HG02642 (cell line): ENCODE results near the gene AK5.

Experiments used
- ATAC-seq: cut with Tn5 transposase; IDR thresholded peaks from one replicate; pipeline ENCODE4 v1.9.1; 2021; ENCODE audit warnings: mild to moderate bottlenecking; ENCODE audit not compliant: unreplicated experiment, poor library complexity

The AK5 gene

GRCh38 chr1:77428068-77428467, 146.2 kb downstream of the AK5 start:
- no peak for ATAC-seq

GRCh38 chr1:77430966-77431690, 149.3 kb downstream of the AK5 start:
- no peak for ATAC-seq

- no peak for ATAC-seq
Observed at GRCh38 chr1:77433934-77434333, 152.1 kb downstream of the AK5 start.

DNA sequence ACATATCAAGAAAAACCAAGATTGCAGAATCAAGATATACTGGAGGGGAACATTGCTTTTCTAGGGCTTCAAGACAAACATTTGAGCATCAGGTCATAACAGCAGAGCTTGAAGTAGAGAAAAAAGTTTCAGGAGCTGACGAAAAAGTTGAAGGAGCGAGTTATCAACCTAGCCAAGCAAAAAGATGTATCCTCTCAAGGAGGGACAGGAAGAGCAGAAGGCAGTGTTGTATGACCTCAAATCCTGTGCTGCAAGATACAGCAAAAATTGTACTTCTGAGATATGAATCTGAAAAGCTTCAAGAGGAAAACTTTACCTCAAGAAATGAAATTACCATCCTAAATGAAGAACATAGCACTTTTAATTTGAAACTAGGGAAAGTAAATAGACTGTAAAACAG, 153.1 kb downstream of the AK5 start:
- ATAC-seq, result no peak

DNA sequence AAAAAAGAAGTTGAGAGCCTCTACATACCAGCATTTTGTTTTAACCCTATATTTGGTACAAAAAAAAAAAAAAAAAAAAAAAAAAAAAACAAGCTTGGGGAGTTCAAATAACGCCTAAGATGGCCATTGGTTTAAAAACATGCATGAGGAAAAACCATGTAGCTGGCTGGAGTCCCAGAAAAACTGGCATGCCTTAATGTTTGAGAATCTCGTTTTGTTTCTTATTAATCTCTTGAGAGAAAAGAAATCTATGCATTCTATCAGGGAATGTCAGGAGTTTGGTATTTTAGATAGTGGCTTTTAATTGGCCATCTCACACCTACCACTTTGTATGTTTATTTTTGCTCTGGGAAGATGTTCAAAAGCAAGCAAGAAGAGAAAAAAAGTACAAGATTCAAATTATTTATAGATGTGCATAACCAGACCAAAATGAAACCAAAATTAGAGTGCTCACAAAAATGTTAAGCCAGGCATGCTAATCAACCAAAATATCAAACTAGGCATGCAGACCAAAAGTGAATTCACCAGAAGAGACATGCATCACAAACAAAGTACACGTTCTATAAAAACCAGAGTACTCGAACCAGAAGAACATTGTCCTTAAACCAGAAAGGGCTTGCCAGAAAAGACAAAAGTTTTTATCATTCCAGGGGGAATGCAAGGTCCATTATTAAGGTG, 156.6 kb downstream of the AK5 start:
- ATAC-seq, result no peak

DNA sequence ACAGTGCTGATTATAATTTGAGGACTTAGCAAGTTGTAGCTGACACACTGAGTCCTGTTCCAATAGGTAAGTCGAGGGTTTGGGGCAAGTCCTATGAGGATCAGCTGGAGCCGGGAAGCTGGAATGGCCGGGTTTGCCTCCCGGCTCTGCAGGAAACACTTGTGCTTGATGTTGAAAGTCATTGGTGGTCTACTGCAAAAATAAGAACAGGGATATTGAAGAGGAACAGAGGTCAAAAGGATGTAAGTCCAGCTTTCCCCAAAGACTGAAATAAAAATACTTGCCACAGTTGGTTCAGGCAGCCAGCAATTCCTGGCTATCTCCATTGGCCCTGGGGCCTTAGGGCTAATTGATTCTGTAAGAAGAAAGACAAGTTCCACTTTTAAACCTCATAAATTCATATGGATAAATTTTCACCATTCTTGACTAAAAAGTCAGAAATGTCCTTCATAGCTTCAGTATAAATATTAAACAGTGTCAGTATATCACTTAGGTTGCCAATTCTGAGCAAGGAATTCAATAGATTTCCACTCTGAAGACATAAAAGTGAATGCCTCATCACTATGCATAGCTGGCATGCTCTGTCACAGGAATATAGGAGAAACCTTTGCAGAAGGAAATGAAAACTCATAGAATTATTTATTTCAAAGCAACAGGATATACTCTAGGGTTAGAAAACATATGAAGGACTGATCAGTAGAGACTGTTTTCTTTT, 165.2 kb downstream of the AK5 start:
- no peak for ATAC-seq

DNA sequence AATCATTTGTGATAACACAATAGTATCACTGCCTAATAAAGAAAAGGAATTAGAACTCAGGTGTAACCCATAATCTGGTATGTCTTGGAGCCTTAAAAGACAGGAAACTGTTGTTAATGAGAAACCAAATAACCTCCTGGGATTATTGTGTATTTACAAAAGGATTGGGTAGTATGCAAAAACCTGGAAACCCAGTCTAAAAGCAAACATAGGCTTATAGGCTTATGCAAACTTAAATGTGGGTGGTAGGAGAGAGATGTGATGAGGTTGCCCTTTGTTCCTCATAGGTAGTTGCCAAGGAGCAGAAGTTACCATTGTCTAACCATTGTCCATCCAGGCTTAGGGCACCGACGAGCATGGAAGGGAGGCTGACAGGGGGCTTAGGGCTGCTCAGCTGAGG, 165.8 kb downstream of the AK5 start:
- ATAC-seq, result no peak

- no peak for ATAC-seq
Observed at GRCh38 chr1:77459881-77460280, 178.1 kb downstream of the AK5 start.

DNA sequence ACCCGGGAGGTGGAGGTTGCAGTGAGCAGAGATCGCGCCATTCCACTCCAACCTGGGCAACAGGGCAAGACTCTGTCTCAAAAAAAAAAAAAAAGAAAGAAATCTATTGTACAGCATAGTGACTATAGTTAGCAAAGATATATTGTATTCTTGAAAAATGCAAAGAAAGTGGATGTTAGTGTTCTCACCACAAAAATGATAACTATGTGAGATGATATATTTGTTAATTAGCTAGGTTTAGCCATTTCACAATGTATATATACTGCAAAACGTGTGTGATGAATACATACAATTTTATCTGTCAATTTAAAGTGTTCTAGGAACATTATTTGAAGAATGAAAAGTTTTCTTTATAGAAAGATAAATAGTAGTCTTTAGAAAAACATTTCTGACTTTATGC, 179.9 kb downstream of the AK5 start:
- no peak for ATAC-seq

DNA sequence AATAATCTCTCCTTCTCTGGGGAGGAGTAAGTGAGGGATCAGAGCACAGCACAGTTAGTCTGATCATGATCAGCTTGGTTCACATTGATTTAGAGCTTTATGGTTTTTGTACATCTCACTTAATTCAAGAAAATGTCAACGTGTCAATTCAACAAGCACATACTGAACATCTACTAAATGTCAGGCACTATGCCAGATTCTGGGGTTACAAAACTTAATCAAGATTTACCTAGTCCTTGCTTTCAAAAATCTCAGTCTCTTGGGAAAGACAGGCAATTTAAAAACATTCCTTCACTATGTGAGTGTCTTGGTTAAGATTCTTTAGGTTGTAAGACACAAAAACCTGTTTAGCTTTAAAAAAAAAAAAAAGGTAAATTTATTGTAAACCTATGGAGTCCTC, 181.4 kb downstream of the AK5 start:
- ATAC-seq, result no peak

GRCh38 chr1:77465139-77465538, 183.3 kb downstream of the AK5 start:
- no peak for ATAC-seq

DNA sequence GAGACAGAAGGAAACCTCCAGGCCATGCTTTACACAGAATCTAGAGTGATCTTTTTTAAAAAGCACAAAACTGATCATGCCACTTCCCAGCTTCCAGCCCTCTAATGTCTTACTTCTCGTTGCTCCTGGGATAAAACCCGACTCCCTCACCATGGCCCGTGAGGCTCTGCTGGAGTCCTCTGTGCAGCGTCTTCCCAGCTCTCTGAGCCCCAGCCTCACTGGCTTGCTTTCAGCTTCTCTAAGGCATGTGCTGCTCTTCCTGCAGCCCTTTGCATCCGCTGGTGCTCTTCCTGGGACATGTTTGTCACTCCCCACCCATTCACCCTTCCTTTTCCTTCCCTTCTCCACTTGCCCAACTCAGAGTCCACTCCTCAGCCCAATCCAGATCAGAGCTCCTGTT, 184.1 kb downstream of the AK5 start:
- ATAC-seq, result no peak

DNA sequence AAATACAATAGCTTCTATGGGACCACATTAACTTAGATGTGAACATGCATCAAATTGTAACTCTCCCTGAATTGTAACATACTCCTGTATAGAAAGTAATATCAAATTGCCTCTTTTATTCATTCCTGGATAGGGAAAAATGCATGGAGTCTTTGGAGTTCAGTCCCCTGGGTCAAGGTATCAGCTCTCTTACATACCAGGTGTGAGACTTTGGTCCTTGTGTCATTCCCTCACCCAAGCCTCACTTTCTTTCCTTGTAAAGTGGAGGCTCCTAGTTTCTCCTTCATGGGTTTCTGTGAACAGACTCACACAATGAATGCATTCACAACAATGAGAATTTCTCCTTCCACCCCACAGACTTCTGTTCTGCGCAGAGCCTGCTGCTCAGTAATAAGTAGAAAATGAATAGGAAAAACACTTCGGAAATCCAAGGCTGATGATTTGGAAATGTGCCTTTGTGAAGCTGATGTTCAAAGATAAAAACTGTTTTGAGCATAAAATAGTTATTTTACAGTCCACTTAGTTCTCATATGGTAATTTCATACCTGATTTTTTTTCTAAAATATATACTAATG, 185.3 kb downstream of the AK5 start:
- no peak for ATAC-seq

GRCh38 chr1:77467741-77468140, 185.9 kb downstream of the AK5 start:
- no peak for ATAC-seq

GRCh38 chr1:77468257-77468948, 186.6 kb downstream of the AK5 start:
- ATAC-seq, result no peak

DNA sequence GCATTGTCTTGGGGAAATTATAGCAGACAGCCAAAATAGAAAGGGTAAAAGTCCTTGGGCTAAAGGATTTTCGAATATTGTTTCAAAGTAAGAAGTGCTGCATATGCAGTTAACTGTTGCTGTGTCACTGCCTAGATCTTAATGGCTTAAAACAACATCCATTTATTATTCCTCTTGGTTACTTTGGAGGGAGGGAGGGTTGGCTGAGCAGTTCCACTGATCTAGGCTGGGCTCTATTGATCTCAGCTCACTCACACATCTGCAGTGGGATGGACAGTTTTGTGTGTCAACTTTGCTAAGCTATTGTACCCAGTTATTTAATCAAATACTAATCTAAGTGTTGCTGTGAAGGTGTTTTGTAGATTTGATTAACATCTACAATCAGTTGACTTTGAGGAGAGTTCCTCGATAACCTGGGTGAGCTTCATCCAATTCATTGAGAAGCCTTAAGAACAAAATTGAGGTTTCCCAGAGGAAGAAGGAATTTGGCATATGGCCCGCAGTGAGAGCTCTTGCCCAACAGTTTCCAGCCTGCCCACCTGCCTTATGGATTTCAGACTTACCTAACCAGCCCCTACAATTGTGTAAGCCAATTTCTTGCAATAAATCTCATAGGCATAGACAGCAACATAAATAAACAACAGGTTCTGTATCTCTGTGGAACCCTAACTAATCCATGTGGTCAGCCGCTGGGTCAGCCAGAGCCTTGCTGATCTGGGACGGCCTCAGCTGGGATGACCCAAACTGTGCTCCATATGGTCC, 187.3 kb downstream of the AK5 start:
- no peak for ATAC-seq

DNA sequence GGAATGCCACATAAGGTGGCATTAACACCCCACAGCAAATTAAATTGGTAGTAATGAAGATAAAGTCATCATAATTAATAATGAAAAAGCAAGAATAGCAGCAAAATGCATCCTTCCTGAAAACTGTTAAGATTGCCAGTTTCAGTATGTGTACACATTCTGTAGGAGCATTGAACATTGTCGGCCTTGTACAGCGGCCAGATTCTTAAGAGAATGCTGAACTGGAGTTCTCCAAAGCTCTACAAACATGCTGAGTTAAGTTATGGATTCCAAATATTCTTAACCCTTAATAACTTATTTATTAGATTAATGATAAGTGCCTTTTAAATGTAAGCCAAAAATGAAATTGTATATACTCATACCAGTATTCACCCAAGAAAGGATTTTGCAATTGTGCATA, 189.9 kb downstream of the AK5 start:
- no peak for ATAC-seq

GRCh38 chr1:77473690-77474089, 191.9 kb downstream of the AK5 start:
- ATAC-seq, result no peak

DNA sequence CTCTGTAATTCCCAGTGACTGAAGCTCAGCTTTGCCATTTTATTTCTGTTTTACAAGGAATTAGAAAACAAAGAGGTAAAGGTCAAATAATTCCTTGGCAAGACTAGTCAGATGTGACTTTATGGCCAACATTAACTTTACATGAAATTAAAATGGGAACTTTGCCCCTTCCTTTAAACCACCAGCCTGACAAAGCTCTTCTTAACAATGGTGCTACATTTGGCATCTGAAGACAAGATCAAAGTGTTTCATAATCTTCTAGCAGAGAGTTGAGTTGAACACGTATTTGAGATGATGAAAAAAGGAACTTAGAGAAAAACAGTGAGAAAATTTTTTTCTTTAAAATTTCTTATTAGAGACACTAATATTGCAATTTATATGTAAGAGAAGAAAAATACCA, 193.8 kb downstream of the AK5 start:
- ATAC-seq, result no peak

- ATAC-seq, result no peak
Observed at GRCh38 chr1:77476475-77476874, 194.7 kb downstream of the AK5 start.
